Measurements from ENCODE around the gene ATP2C2.

GRCh38 chr16:84378099-84378498 lies 9.8 kb downstream of the ATP2C2 start:
- no peak for TF ChIP-seq POLR2AphosphoS5 (IDR thresholded peaks at IDR 0.05; ENCODE audit: low read depth, low read length)
- TF ChIP-seq TAF1 (IDR thresholded peaks at IDR 0.05; ENCODE audit: borderline replicate concordance, insufficient read depth, low read length), result no peak
- TF ChIP-seq SIN3A (IDR thresholded peaks at IDR 0.05; ENCODE audit: borderline replicate concordance, insufficient read depth, low read length), result no peak

All from PFSK-1 (cell line).